HG03460 (cell line): Measurements from ENCODE around the gene PRELID3B.

Source experiments
- ATAC-seq: cut with Tn5 transposase; IDR thresholded peaks from one replicate; pipeline ENCODE4 v1.9.1; 2021; ENCODE audit not compliant: unreplicated experiment

Gene PRELID3B

DNA sequence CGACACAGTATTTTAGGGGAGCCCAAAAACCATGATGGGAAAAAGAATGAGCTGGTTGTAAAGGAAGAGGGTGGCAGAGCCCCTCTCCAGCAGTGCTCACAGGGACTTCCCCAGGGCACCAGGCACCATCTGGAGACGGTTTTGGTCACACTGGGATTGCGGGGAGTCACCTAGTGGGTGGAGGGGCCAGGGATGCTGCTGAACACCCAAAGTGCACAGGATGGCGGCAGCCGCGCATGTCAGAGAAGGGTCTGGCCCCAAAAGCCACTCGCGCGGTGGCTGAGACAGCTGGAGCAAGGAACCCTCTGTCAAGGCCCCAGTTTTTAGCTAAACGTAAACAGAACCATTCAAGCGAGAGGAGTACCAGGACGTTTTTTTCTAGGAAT lies 46.4 kb downstream of the PRELID3B start:
- no peak for ATAC-seq

DNA sequence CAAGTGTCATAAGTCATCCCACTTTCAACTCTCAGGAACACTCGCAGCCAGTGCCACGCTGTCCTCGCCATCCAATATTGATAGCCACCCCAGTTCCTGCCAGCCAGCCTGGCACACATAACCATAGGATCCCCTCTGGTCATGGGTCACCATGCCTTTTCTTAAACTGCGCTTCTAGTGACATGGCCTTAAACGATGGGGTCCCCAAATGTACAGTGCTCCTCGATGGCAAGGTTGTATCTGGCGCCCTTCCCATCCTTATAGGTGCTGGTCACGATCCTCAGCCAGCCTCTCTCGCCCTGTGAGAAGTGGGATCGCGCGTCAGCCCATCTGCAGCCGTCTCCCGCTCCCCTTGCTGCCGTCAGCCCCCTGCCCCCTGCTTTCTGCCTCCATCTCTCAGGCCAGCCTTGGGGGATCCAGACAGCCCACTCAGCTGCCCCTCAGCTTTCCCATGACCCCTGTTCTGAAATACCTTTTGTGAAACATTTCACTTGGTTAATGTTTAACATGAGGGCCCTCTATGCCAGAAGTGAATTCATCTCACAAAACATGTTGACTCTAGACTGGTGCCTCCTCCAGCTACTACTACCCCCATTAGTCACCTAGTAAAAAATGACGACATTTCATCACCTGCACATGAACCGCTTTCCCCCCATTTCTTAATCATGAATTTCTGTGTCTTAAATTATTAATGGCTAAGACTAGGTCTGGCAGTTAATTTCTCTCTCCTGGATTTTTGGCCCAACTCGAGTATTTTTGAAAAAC lies 46.9 kb downstream of the PRELID3B start:
- ATAC-seq = no peak

DNA sequence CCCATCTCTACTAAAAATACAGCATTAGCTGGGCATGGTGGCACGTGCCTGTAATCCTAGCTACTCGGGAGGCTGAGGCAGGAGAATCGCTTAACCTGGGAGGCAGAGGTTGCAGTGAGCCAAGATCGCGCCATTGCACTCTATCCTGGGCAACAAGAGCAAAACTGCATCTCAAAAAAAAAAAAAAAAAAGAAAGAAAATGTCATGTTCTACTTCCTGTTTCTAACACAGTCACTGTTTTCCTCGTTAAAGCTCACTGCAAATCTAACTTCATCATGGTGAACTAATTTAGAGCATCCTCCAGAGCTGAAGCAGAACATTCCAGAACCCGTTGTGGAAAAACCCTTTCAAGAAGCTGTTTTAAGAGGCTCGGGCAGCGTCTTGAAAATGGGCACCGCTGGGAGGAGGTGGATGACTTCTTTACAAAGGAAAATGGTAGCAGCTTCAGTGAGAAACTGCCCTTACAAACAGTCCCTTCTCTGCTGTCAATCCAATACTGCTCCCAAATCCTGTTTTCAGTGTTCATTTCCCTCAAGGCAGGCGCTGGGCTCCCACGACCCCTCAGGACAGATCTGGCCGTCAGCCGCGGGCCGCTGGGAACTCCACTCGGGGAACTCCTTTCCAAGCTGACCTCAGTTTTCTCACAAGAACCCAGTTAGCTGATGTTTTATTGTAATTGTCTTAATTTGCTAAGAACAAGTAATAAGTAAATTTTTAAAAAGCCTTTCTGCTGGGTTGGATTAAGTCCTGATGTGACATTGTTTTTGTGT lies 48.0 kb downstream of the PRELID3B start:
- ATAC-seq = no peak

DNA sequence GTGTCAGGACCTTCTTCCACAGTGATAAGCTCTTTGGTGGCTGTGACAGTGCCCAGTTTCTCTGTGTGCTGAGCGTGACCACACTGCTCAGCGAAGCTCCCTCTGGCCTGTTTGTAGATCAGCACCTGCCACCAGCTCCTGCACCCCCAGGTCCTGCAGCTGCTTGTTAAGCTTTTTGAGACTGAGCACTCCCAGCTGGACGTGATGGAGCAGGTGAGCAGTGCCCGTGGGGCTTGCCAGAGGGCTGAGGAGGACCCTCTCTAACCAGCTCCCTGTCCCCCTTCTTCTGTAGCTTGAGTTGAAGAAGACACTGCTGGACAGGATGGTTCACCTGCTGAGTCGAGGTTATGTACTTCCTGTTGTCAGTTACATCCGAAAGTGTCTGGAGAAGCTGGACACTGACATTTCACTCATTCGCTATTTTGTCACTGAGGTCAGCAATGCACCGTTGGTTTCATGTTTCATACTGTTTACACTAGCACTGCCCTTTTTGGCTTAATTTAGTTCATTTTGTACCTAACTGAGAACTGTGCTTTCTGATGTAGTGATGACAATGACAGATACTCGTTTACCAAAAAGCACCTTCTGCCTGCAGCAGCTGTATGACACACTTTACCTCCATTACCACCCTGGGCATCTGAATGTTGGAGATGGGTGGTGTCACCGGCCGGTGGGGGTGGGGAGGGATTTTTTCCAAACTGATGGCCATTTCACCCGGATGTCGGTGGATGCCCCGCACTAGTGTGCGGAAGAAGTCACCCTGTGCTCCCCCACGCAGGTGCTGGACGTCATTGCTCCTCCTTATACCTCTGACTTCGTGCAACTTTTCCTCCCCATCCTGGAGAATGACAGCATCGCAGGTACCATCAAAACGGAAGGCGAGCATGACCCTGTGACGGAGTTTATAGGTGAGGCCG lies 49.0 kb downstream of the PRELID3B start:
- no peak for ATAC-seq

DNA sequence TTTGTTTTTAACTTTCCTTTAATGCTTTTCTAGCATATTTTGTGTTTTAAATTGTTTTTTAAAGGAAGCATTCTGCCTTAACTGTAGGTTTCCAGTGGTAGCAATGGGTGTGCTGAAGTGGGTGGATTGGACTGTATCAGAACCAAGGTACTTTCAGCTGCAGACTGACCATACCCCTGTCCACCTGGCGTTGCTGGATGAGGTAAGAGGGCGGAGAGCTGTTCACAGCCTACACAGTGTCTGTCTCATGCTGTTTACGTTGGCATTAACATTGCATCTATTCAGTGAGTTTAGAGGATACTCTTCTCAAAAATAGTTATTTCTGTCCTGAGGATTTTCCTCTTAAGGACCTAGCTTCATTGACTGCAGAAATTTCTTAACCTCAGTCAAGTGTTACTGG lies 49.7 kb downstream of the PRELID3B start:
- ATAC-seq = no peak

DNA sequence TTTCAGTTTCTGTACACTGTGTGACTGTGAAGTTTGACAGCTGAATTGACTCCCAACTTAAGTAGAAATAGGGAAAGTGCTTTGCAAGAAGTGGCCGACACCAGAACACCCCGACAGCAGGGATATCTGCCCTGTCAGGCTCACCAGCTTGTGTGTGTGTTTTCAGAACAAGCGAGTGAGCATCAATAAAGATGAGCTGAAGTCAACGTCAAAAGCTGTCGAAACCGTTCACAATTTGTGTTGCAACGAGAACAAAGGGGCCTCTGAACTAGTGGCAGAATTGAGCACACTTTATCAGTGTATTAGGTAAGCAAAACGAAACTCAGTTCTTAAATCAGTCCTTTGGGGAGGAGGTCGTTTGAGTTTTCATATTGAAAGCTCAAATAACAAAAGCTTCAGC lies 50.9 kb downstream of the PRELID3B start:
- no peak for ATAC-seq

DNA sequence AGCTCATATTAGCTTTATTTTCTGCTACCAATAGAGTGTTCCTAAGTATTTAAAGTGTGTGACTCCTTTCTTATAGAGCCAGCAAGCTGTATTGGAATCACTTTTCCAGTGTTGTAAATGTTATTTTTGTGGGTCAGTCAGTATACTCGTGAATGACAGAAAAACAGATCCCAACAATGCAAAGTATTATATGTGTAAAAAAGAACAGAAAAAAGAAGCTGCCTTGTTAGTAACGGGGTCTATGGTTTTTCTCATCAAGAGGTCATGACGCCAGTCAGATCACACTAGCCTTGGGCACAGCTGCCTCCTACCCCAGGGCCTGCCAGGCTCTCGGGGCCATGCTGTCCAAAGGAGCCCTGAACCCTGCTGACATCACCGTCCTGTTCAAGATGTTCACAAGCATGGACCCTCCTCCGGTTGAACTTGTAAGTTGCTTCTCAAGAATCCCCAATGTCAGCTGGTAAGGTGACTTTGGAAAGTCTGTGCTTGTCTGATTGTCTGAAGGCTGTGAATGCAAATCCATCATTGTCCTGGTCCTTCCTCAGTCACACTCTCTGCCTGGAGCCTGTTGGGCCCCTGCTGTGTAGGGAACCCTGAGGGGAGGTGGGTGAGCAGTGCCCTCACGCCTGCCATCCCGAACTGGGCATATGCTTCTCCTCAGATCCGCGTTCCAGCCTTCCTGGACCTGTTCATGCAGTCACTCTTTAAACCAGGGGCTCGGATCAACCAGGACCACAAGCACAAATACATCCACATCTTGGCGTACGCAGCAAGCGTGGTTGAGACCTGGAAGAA lies 51.7 kb downstream of the PRELID3B start:
- ATAC-seq = no peak

DNA sequence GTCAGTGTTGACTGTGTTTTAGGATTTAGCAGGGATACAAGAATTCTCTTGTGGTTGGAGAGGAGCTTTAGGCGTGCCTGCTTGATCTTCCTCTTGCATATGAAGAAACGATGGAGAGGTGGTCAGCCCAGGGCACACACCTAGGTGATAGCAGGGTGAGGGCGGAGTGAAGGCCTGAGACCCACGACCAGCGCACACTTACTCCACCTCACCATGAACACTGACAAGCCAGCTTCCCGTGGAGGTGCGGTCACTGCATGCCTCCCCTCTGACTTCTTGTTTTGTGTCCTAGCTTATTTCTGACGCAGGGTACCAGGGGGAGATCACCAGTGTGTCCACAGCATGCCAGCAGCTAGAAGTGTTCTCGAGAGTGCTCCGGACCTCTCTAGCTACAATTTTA lies 53.4 kb downstream of the PRELID3B start:
- no peak for ATAC-seq

DNA sequence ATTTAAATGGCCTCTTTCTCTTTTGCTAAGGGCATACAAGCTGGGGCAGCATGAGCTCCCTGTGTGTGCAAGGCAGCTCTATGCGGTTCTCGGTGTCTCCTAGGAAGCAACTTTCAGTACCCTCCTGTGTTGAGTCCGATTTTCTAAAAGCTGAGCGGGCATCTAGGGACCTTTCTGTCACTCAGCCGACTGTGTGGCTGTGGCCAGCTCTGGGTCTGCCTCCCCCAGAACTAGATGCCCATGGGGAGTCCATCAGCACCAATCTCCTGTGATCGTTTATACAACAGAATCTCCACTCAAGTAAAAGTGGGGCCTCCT lies 54.1 kb downstream of the PRELID3B start:
- no peak for ATAC-seq

DNA sequence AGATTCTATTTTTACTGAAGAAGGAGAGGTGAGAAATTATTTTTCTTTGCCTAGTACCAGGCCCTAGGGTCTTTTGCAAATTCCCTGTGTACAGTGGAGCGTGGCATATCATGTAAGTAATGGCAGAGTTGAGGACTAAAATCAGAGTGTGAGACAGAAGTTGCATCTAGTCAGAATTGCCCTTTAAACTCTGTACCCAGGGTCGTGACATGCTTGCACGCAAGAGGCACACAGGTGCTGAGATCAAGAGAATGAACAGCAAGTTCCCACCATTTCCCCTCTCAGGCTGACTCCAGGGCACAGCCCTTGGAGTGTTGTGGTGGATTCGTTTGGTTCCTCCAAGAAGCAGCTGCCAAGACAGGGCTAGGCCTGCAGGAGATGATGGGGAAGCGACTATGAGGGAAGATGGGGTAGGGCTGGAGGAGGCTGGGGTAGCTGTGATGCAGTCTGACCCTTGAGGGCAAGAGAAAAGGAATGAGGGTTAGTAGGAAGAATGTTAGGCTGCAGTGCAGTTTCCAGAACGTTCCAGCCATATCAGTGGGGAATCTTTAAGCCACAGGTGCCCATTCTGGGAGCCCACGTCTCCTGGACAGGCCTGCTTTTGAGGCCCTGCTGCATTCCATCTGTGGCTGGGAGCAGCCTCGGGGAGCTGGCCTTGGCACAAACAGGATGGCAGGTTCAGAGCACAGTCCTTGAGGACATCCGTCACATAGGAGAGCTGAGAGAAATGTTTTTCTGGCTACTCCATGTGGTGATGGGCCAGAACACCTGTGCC lies 54.6 kb downstream of the PRELID3B start:
- ATAC-seq = no peak

DNA sequence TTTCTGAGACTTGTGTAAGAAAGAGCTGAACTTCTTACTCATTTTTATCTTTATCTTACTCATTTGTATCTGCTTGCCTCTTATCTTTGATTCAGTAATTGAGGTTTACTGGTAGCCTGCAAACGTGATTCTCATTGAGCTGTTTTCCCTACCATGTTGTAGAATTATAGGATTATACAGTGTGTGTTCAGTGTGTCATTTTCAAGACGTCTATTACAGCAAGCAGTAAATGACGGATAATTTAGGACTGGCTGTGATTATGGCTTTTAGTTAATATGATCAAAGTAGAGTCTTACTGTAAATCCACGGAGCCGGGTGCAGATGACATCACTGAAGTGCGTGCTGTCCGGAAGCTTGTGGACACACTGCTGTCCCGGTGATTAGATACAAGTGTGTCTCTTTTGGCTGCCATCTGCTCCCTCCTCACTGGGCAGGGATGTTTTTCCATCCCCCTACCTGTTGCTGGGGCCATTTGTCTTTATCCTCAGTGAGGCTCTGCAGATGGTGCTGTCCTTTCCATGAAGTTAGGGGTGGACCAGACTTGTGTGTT lies 55.5 kb downstream of the PRELID3B start:
- ATAC-seq = no peak

DNA sequence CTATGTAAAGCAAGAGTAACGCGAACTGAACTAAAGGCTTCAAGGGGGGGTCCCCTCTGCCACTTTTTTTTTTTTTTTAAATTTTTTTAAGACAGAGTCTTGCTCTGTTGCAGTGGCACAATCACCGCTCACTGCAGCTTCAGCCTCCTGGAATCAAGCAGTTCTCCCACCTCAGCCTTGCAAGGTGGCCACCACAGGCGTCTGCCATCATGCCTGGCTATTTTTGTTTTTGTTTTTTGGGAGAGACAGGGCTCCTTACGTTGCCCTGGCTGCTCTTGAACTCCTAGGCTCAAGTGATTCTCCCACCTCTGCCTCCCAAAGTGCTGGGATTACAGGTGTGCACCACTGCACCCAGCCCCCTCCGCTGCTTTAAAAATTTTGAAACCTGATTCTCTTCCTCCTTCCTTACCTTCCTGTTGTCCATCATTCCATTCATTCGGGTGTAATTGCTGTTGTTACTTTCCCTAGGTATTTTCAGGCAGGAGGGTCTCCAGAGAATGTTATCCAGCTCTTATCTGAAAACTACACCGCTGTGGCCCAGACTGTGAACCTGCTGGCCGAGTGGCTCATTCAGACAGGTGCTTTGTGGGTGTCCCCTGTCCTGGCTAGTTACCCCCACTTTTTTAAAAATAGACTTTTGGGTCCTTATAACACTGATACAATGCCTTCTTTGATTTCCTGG lies 56.2 kb downstream of the PRELID3B start:
- ATAC-seq = no peak

DNA sequence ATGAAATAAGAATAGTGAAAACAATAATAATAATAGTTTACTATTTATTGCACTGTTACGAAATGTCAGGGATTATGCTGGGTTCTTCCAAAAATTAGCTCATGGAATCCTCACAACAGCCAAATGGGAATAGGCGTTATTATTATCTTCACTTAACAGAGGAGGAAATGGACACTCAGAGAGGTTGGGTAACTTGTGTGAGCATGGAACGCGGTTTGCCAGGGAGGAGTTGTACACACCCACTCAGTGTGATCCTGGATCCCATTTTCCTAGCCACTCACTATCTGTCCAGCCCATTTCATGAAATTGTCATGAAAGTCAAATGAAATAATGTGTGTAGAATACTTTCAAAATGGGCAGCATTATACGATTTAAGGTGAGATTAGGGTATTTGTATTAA lies 56.9 kb downstream of the PRELID3B start:
- no peak for ATAC-seq

DNA sequence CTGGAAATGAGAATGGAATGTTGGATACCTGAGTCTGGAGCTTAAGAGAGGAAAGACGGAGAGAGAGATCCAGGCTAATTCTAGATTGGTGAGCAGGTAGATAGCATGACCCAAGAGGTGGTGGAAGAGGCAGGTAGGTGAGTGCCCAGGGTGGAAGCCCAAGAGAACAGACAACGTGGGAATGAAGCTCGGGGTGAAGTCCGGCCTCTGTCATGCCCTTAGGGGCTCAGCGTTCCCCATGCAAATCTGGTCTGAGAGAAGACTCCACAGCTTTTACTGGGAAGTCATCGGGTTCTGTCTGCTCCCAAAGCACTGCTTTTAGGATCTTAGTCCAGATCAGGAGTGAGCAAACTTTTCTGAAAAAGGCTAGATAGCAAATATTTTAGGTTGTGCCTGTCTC lies 57.9 kb downstream of the PRELID3B start:
- no peak for ATAC-seq
